ENCODE results near the gene ZNF536. TPM values are rescaled to one million over a fixed set of nuclear protein-coding genes. Genes with fewer than 3 reads are reported as not detected.

The ZNF536 gene
- total and polyA plus RNA-seq, 2 donors (not counting 3 experiments of a cell fraction or from before 2014, with no cell fraction given): not detected

GRCh38 chr19:30513082-30513411 is 140.9 kb downstream of the ZNF536 start:
- Histone ChIP-seq H2AFZ (ENCODE audit: low read depth, low read length) (no peak overlapping the region), H3K4me3 (replicated peaks in 1 of 3; ENCODE audit: insufficient read depth in 1 of 3, low read depth in 1 of 3, low read length in 3 of 3) (no peak overlapping the region), H4K20me1 (replicated peaks; ENCODE audit: control insufficient read depth, extremely low read depth, insufficient read depth, low read length) (no peaks in the 10 kb centered on the region), H3K9ac (replicated peaks; ENCODE audit: extremely low read depth, insufficient read depth, low read length) (no peak overlapping the region), H3K9me1 (replicated peaks; ENCODE audit: control insufficient read depth, extremely low read depth, insufficient read depth, low read length) (no peaks in the 10 kb centered on the region), H3K9me3 (replicated peaks; ENCODE audit: control insufficient read depth, insufficient read depth, low read length) (peaks cover 4% of the 10 kb centered on the region), H3K4me2 (ENCODE audit: insufficient read depth, low read length) (no peak overlapping the region), H3K27me3 (ENCODE audit: control insufficient read depth in 2 of 2, insufficient read depth in 2 of 2, low read length in 2 of 2) (no peaks in the 10 kb centered on the region), H3K27ac (ENCODE audit: insufficient read depth, low read depth, low read length) (no peak overlapping the region), H3K36me3 (ENCODE audit: control insufficient read depth in 2 of 2, extremely low read depth in 1 of 2, insufficient read depth in 2 of 2, low read length in 2 of 2) (no peaks in the 10 kb centered on the region), H3K4me1 (ENCODE audit: control insufficient read depth, extremely low read depth, insufficient read depth, low read length) (no peaks in the 10 kb centered on the region), H3K79me2 (ENCODE audit: control insufficient read depth, insufficient read depth, low read length) (no peaks in the 10 kb centered on the region)
- intact Hi-C loops (cut with micrococcal nuclease) (no loop called here), dilution Hi-C loops (cut with MboI; ENCODE audit: extremely low pct_ligation_motif_present, low sequenced_read_pairs) (no loop called here)
- no TSS peak for BruUV-seq (replicated peaks)
- DNase-seq (ENCODE audit: low read depth, low spot score) (no peak), FAIRE-seq (no peak)
- TF ChIP-seq POLR2A (IDR thresholded peaks at IDR 0.05; ENCODE audit: low read depth, low read length) (no peak), GATA2 (IDR thresholded peaks at IDR 0.05; ENCODE audit: insufficient read depth, insufficient read length, low read depth, low read length) (no peak), POLR2AphosphoS5 (IDR thresholded peaks at IDR 0.05; ENCODE audit: insufficient read depth, low read depth, low read length) (no peak)
- CTCF ChIA-PET: no interaction called here
- POLR2A ChIA-PET: no interaction called here

- H3K4me3 ChIP-seq (replicated peaks in 1 of 3; ENCODE audit: insufficient read depth in 1 of 3, low read depth in 1 of 3, low read length in 3 of 3): no peak overlapping the region
- no peaks in the 10 kb centered on the region for H3K79me2 ChIP-seq (ENCODE audit: control insufficient read depth, insufficient read depth, low read length)
These were observed 143.9 kb downstream of the ZNF536 start for GRCh38 chr19:30516111-30516510.

More at GRCh38 chr19:30516111-30516510, 143.9 kb downstream of the ZNF536 start:
- Histone ChIP-seq H2AFZ (ENCODE audit: low read depth, low read length) (no peak overlapping the region), H3K9ac (replicated peaks; ENCODE audit: extremely low read depth, insufficient read depth, low read length) (no peak overlapping the region), H3K9me3 (replicated peaks; ENCODE audit: control insufficient read depth, insufficient read depth, low read length) (peaks cover 5% of the 10 kb centered on the region), H3K4me2 (ENCODE audit: insufficient read depth, low read length) (no peak overlapping the region), H3K4me1 (ENCODE audit: control insufficient read depth, extremely low read depth, insufficient read depth, low read length) (no peaks in the 10 kb centered on the region), H3K27me3 (ENCODE audit: control insufficient read depth in 2 of 2, insufficient read depth in 2 of 2, low read length in 2 of 2) (no peaks in the 10 kb centered on the region), H3K36me3 (ENCODE audit: control insufficient read depth in 2 of 2, extremely low read depth in 1 of 2, insufficient read depth in 2 of 2, low read length in 2 of 2) (no peaks in the 10 kb centered on the region), H3K9me1 (replicated peaks; ENCODE audit: control insufficient read depth, extremely low read depth, insufficient read depth, low read length) (no peaks in the 10 kb centered on the region), H3K27ac (ENCODE audit: insufficient read depth, low read depth, low read length) (no peak overlapping the region), H4K20me1 (replicated peaks; ENCODE audit: control insufficient read depth, extremely low read depth, insufficient read depth, low read length) (no peaks in the 10 kb centered on the region)
- ChIA-PET POLR2A (no interaction called here), CTCF (no interaction called here)
- intact Hi-C loops (cut with micrococcal nuclease) (no loop called here), dilution Hi-C loops (cut with MboI; ENCODE audit: extremely low pct_ligation_motif_present, low sequenced_read_pairs) (no loop called here)
- no peak for FAIRE-seq
- no peak for TF ChIP-seq EZH2 (IDR thresholded peaks at IDR 0.05; ENCODE audit: borderline replicate concordance, low read depth, low read length, severe bottlenecking)
- TF ChIP-seq GATA2 (IDR thresholded peaks at IDR 0.05; ENCODE audit: insufficient read depth, insufficient read length, low read depth, low read length): no peak
- TF ChIP-seq CTCF (IDR thresholded peaks at IDR 0.05; ENCODE audit: extremely low read depth in 1 of 2, insufficient read depth in 1 of 2, low read depth in 1 of 2, low read length in 2 of 2): no peak
- no TSS peak for BruUV-seq (replicated peaks)
- DNase-seq (ENCODE audit: low read depth, low spot score): no peak
